GM19239 (cell line): ENCODE measurements around the gene ZBTB32.

ENCODE experiments used
- DNase-seq: peaks from one replicate; pipeline ENCODE4 v3.0.0; 2011; ENCODE audit warnings: low spot score; ENCODE audit not compliant: insufficient read length
- FAIRE-seq: peaks from 2 replicates; lab custom pipeline; 2011; peaks lifted over from hg19 to GRCh38; lab: Jason Lieb, UNC

ZBTB32 gene

DNA sequence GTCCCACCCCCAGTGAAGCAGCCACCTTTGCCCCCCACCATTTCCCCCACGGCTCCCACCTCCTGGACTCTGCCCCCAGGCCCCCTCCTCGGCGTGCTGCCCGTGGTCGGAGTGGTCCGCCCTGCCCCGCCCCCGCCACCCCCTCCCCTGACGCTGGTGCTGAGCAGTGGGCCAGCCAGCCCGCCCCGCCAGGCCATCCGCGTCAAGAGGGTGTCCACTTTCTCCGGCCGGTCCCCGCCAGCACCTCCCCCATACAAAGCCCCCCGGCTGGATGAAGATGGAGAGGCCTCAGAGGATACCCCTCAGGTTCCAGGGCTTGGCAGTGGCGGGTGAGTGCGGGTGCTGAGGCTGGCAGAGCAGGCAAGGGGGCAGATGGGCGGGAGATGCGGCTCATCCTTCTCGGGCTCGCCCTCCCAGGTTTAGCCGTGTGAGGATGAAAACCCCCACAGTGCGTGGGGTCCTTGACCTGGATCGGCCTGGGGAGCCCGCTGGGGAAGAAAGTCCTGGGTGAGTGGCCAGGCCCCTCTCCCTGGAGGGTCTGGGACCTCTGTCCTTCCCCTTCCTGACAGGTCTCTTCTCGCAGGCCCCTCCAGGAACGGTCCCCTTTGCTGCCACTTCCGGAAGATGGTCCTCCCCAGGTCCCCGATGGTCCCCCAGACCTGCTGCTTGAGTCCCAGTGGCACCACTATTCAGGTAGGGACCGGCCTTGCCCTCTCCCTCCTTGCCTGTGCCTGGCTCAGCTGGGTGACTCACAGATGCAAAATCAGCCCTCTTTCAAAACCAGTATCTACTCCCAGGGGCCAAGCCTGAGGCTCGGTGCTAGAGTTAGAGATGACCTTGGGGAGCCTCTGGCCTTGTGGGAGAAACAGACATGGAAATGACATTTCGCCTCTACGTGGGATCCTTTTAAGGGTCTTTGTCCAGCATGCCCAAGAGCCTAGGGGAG, 29.1 kb downstream of the ZBTB32 start:
- no peak for FAIRE-seq
- DNase-seq: no peak

GRCh38 chr19:35734273-35734672, 29.9 kb downstream of the ZBTB32 start:
- DNase-seq (no peak), FAIRE-seq (no peak)

DNA sequence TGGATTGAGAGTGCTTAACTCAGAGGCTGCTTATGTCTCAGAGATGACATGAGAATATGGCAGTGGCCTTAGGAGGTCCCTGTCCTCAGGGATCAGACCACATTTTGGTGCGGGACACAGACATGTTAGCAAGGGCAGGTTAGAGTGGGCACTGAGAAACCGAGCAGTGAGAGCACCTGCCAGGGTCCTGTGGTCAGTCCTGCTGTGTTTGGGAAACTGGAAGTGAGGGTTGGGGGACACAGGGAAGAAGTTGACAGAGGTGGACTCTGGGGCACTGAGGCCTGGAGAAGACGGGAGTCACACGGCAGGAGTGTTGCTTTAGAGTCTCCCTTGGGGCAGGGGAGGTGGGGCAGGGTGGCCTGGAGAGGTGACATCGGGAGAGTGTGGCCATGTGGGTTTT, 30.5 kb downstream of the ZBTB32 start:
- FAIRE-seq (no peak), DNase-seq (no peak)

GRCh38 chr19:35736913-35737886, 32.8 kb downstream of the ZBTB32 start:
- DNase-seq: no peak
- FAIRE-seq: peak; percentile 28

DNA sequence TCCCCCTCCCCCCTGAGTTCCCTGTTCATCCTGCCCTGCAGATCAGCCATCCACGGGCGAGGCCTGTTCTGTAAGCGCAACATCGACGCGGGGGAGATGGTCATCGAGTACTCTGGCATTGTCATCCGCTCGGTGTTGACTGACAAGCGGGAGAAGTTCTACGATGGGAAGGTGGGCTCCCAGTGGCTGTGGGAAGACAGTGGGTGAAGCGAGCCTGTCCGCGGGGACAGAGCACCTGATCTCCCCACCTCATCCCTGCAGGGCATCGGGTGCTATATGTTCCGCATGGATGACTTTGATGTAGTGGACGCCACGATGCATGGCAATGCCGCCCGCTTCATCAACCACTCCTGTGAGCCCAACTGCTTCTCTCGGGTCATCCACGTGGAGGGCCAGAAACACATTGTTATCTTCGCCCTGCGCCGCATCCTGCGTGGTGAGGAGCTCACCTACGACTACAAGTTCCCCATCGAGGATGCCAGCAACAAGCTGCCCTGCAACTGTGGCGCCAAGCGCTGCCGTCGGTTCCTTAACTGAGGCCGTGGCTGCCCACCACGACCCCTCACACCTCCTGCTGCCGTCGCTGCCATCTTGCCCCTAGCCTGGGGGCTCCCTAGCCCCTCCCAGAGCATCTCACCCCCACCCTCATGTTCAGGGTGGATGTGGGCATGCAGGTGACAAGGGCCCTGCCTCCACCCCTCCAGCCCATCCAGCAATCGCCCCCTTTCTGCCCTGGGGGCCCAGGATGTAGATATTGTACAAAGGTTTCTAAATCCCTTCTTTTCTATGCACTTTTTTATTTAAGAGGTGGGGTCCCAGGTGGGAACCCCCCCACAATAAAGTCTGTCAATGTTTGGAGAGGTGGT, 33.9 kb downstream of the ZBTB32 start:
- FAIRE-seq (no peak), DNase-seq (no peak)

DNA sequence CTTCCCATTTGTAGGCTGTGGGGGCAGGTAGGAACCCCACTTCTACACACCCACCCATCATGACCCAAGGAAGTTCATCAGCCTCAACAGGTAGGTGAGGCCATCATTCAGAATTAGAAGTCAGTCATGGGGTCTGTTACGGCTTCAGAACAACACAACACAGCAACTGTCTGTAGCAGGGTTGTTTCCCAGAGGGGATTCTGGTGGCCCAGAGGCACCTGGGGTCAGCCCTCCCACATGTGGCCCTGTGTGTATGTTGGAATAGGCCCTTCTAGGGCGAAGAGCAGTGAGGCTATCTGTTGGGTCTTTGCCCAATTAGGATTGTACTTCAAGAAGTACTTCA, 34.5 kb downstream of the ZBTB32 start:
- no peak for FAIRE-seq
- no peak for DNase-seq

GRCh38 chr19:35739275-35740107, 35.1 kb downstream of the ZBTB32 start:
- FAIRE-seq (no peak), DNase-seq (no peak)

GRCh38 chr19:35740108-35740422, 35.7 kb downstream of the ZBTB32 start:
- no peak for FAIRE-seq
- no peak for DNase-seq

DNA sequence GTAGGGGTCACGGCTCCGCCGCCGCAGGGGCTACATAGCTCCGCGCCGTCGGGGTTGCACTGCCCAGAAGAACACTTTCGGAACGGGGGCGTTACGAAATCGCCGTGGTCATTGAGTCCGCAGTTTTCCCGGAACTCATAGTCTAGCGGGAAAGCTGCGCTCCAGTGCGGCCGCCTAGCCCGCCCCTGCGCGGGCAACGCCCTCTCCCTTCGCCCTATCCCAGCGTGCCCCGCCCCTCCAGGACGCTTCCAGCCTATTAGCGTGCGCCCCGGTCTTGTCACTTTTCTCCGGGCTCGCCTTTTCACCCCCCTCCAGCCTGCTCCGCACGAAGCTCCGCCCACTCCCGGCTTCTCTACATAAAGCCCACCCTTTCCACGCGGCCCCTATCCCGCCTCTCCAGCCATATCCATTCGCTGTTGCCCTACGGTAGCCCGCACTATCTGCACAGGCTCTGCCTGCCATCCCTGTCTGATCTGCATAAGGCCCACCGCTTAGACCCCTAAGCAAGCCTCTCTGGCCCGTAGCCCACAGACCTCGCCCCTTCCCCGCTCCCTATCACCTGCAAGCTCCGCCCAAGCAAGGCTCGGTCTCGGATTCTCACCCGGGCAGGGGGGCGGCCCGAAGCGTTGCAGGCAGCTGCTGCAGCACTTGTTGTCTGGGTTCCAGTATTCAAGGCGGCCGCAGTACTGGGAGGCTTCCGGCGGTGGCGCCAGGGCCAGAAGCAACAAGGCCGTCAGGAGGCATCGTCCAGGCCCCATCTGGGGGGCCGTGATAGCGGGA, 36.3 kb downstream of the ZBTB32 start:
- FAIRE-seq: peak; percentile 93
- peak; percentile 99 for DNase-seq

DNA sequence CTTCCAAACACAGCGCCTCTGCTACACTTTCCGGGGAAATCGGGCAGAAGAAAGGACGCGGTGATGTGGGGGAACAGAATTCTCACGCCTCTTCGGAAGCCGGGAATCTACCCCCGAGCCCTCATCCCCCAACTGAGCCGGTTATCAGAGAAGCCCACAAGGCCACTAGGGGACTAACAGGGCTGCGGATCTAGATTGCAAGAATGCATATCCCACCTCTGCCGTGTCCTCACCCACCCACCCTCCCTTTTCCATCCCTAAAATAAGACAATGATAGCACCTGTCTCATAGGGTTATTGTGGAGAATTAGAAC, 36.8 kb downstream of the ZBTB32 start:
- DNase-seq: no peak
- FAIRE-seq: no peak

- FAIRE-seq (peak; percentile 93), DNase-seq (no peak)
These were observed 37.9 kb downstream of the ZBTB32 start, which contains the start of gene IGFLR1 for GRCh38 chr19:35742121-35742724. TSS of gene IGFLR1 (minus strand) at chr19:35742452. CDS start at chr19:35741180, 1,272 bp downstream.

GRCh38 chr19:35743640-35744429, 39.5 kb downstream of the ZBTB32 start:
- FAIRE-seq: no peak
- no peak for DNase-seq

GRCh38 chr19:35744430-35745327, 40.3 kb downstream of the ZBTB32 start:
- FAIRE-seq: no peak
- no peak for DNase-seq

- DNase-seq: peak; percentile 68
- peak; percentile 97 for FAIRE-seq
These were observed 41.1 kb downstream of the ZBTB32 start, which contains the start of the genes PSENEN and U2AF1L4 for GRCh38 chr19:35745328-35746086. TSS of gene PSENEN (plus strand) at chr19:35745651. CDS start at chr19:35745931, 280 bp downstream. TSS of gene U2AF1L4 (minus strand) at chr19:35745418. CDS start at chr19:35745391, 27 bp downstream.

DNA sequence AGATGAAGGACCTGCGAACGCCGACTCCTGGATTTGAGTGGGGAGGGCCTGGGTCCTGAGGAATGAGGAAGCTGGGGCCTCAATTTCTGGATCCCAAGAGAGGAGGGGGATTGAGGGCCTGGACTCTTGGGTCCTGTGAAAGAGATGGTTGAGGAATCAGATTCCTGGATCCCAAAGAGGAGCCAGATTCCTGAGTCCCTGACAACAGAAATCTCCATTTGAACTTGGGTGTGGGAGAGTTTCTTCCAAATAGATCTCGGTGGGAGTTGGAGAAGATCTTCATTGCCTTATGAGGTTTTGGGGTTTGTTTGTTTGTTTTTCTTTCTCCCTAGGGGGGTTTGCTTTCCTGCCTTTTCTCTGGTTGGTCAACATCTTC, 41.7 kb downstream of the ZBTB32 start:
- DNase-seq (no peak), FAIRE-seq (no peak)

- DNase-seq (no peak), FAIRE-seq (no peak)
These were observed 42.2 kb downstream of the ZBTB32 start for GRCh38 chr19:35746531-35746930.
